Islet precursor cell (in vitro differentiated cells): Measurements from ENCODE around the gene FSTL5.
"Not testable (repeated sequence)": the region's sequence is repeated elsewhere in the genome, so short reads cannot be mapped to it uniquely, and the experiment has no call there.

Experiments used
- DNase-seq: peaks from one replicate; pipeline ENCODE4 v3.0.0-alpha.2; 2018

Gene FSTL5

DNA sequence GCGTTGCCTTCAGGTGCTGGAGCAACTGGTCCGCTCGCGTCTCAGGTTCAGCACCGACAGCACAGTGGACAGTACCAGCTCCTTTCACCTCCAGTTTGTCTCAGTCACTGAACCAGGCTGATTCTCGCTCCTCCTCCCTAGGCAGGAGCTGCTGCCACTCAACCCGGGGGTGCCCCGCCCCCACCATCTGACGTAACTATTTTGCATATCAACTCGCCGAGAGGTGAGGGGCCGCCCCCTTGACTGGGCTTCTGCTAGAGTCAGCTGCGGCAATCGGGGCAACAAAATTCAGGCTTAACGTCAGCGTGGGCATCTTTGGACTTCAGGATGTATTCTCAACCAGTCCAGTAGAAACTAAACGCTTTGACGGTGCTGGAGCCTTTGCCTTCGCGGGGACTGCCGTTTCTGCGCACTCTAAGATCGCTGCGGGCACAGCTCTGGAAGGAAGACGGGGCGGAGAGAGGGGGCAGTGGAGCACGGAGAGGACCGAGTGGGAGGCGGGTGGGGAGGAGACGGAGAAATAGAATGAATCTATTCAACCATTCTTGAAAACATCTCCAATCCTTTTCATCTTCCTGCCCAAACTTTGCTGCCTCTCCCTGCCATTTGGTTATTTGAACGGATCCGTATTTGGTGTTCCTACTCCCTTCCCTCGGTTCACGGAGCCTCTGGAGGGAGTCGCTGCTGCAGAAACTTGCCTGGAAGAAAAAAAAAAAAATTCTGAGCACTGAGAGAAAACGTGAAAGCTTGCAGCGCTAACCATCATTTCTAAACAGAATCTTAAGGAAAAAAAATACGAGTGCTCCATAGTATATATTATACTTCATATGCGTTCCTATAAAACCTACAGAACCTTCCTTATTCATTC is at the start of gene FSTL5:
Gene FSTL5, minus strand, starts transcription at position 109 of the 868 bp plus-strand sequence. CDS start 52,604 bp downstream, outside the sequence.
- DNase-seq, result peak; percentile 98

- DNase-seq, result no peak
Observed at GRCh38 chr4:162209706-162210105, 45.9 kb upstream of the FSTL5 start.

DNA sequence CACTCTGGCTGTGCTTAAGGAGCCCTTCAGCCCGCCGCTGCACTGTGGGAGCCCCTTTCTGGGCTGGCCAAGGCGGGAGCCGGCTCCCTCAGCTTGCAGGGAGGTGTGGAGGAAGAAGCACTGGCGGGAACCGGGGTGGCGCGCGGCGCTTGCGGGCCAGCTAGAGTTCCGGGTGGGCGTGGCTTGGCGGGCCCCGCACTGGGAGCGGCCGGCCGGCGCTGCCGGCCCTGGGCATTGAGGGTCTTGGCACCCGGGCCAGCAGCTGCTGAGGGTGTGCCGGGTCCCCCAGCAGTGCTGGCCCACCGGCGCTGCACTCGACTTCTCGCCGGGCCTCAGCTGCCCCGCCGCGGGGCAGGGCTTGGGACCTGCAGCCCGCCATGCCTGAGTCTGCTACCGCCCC is 39.7 kb upstream of the FSTL5 start:
- not testable (repeated sequence) for DNase-seq

- DNase-seq, result no peak
Observed at GRCh38 chr4:162201673-162202072, 37.9 kb upstream of the FSTL5 start.

DNA sequence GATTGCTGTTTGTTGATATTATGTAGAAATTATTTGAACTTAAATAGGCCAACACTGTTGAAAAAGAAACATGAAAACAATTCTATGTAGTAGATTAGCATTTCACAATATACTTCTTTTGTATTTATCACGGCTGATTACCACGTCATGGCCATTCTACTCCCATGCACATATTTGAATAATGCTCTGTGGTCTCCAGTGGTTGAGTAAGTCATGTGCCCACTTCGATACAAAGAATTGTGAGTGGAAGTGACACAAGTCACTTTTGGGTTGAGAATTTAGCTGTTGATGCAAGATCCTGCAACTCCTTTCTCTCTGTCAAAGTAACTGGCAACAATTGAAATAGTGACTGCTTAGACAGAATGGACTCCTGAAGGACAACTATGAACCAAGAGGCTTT is 6.7 kb upstream of the FSTL5 start:
- DNase-seq, result no peak

DNA sequence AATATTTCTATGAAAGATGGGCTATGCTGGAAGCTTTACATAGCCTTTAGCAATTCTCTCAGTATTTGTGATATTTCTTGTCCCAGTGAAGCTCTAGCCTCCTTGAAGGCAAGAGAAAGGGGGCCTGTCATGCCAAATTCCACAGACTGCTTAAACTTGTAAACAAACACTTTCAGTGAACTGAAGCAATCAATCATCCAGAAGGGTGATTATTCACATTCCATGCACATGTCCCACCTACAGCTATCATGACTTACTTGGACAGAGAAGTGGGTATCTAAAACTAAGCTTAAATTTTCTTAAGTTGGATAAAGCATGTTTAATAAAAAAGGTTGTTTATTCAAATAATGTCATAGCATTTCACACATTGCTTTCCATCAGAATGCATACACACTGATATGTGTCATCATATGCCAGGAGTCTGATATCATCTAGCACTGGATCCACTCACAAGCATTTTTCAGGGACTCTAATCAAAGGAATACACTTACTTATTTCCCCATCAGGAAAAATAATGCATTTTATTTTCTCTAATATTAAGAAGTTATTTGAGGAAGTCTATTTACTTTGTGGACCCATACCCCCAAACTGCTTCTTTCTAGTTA is 1.2 kb upstream of the FSTL5 start:
- peak; percentile 52 for DNase-seq

- DNase-seq, result no peak
Observed at GRCh38 chr4:162162672-162163071, 1.1 kb downstream of the FSTL5 start.

DNA sequence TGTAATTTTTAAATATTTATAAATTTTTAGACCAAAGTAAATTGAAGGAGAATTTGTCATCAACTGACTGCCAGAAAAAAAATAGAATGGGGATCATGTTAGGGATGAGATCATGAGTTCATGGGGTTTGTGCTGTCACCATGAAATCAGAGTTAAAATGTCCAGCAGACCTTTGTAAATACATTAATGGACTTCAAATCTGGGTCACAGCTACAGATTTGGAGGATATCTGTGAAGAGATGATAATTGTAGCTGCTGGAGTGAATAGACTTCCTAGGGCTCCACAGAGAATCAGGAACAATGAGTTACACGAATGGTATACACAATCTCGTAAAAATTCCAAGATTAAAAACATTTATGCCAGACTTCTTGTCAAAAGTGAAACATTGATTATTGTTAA is 6.6 kb downstream of the FSTL5 start:
- no peak for DNase-seq

DNA sequence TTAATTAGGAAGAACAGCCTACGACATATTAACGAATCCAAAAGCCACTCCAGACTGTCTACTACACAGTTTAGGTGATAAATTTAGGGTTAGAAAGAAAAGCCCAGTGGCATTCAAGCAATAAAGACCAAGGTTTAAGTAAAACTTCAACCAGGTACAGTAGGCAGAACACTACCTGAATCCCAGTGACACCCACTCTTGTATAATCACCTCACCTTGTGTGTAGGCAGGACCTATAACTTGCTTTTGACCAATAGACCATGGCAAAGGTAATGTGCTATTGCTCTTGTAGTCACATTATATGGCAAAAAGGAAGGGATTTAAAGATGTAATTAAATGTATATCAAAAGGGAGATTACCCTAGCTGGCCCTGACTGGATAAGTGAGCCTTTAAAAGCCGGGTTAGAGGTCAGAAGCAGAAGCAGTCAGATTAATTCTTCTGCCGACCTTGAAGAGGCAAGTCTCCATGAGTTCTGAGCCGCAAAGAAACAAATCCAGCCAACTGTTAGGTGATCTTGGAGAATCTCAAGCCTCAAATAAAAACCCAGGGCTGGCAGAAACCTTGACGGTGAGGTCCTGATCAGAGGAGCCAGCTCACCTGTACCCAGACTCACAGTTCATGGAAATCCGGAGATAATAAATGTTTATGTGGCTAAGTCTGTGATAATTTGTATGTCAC is 8.8 kb downstream of the FSTL5 start:
- DNase-seq, result no peak

GRCh38 chr4:162151850-162152249 is 11.9 kb downstream of the FSTL5 start:
- no peak for DNase-seq

GRCh38 chr4:162151386-162151785 is 12.4 kb downstream of the FSTL5 start:
- no peak for DNase-seq

- no peak for DNase-seq
Observed at GRCh38 chr4:162149644-162150043, 14.2 kb downstream of the FSTL5 start.

DNA sequence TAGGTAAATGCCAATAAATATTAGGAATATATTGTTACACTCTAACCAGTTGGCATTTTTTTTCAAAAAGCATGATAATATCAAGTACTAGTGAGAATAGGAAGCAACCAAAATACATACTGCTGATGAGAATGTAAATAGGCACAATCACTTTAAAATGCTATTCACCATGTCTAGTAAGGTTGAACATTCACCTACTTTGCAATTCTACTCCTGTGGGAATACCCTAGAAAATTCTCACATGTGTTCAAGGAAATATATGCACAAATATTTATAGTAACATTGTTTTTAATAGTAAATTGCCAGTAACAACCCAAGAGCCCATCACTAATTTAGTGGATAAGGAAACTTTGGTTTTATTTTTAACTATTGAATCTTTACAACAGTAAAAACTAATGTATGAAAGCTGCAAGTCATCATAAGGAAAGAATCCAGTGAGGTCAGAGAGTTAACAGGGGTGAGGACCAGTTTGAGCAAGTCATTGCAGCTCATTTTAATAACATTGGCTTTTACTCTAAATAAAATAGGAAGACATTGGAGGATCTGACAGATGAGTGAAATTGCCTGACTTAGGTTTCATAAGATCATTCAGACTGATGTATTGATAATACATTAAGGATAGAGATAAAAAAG is 23.6 kb downstream of the FSTL5 start:
- no peak for DNase-seq

GRCh38 chr4:162139412-162139811 is 24.4 kb downstream of the FSTL5 start:
- DNase-seq, result no peak

DNA sequence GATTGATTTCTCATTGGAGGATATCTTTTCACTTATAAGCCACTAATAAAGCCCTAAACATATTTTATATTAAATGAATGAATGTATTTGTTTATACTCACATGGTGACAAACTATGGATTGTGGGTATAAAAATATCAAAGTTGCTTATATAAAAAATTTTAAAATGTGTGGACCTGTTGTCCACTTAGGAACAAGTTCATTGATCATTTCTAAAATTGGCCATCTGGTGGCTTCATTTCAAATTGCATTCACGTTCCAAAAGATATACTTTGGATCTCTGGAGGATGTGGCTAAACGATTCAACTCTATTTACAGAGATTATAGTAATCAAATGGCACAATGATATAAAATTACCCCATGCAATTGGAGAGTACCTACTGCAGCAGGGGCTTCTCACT is 32.5 kb downstream of the FSTL5 start:
- DNase-seq, result no peak

GRCh38 chr4:162126729-162127128 is 37.1 kb downstream of the FSTL5 start:
- no peak for DNase-seq

GRCh38 chr4:162117051-162117450 is 46.7 kb downstream of the FSTL5 start:
- DNase-seq, result no peak

- DNase-seq, result peak; percentile 76
Observed at GRCh38 chr4:162116095-162116779, 47.6 kb downstream of the FSTL5 start.

DNA sequence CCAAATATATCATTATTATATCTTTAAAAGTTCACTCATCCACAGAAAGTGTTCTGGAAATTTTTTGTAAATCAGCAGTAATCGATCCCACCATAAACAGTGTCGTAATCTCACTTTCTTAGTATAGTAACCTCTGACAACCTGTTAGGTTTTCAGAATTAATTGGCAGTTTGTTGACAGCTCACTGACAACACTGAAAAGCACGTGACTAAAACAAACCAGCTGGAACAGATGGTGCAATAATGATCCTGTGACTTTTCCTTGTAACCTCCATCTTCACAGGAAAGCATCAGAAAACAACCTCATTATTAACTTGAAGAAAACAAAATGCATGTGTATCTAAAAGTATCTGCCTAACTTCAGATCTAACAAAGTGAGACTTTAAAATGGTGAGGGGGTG is 48.5 kb downstream of the FSTL5 start:
- DNase-seq, result no peak

GRCh38 chr4:162111078-162111477 is 52.7 kb downstream of the FSTL5 start:
- DNase-seq, result no peak

GRCh38 chr4:162104459-162105124 is 59.2 kb downstream of the FSTL5 start:
- DNase-seq, result peak; percentile 44

- not testable (repeated sequence) for DNase-seq
Observed at GRCh38 chr4:162103908-162104307, 59.9 kb downstream of the FSTL5 start.
